ENCODE results near the gene SDK2.

SDK2 gene

GRCh38 chr17:73419881-73420280, 224.4 kb downstream of the SDK2 start:
- TF ChIP-seq CTCF (IDR thresholded peaks at IDR 0.05; ENCODE audit: extremely low read depth, insufficient read depth, missing control alignments) = no peak
- in situ Hi-C loops (cut with MboI; ENCODE audit: low pct_unique_long_range_greater_than_20kb, low sequenced_read_pairs, unreplicated experiment) = loop anchor here (10.0 kb wide), 1 partner anchor 295 kb away; no protein-coding TSS in a partner anchor
- no peak for DNase-seq (ENCODE audit: low spot score)

- TF ChIP-seq CTCF (IDR thresholded peaks at IDR 0.05; ENCODE audit: extremely low read depth, insufficient read depth, missing control alignments) = no peak
- in situ Hi-C loops (cut with MboI; ENCODE audit: low pct_unique_long_range_greater_than_20kb, low sequenced_read_pairs, unreplicated experiment) = no loop called here
- no peak for DNase-seq (ENCODE audit: low spot score)
These were observed 225.2 kb downstream of the SDK2 start for GRCh38 chr17:73419051-73419450.

GRCh38 chr17:73415782-73416181, 228.5 kb downstream of the SDK2 start:
- in situ Hi-C loops (cut with MboI; ENCODE audit: low pct_unique_long_range_greater_than_20kb, low sequenced_read_pairs, unreplicated experiment) = no loop called here
- no peak for DNase-seq (ENCODE audit: low spot score)
- TF ChIP-seq CTCF (IDR thresholded peaks at IDR 0.05; ENCODE audit: extremely low read depth, insufficient read depth, missing control alignments) = no peak

GRCh38 chr17:73414171-73414955, 229.9 kb downstream of the SDK2 start:
- no peak for DNase-seq (ENCODE audit: low spot score)
- no peak for TF ChIP-seq CTCF (IDR thresholded peaks at IDR 0.05; ENCODE audit: extremely low read depth, insufficient read depth, missing control alignments)
- in situ Hi-C loops (cut with MboI; ENCODE audit: low pct_unique_long_range_greater_than_20kb, low sequenced_read_pairs, unreplicated experiment) = no loop called here

- TF ChIP-seq CTCF (IDR thresholded peaks at IDR 0.05; ENCODE audit: extremely low read depth, insufficient read depth, missing control alignments) = no peak
- in situ Hi-C loops (cut with MboI; ENCODE audit: low pct_unique_long_range_greater_than_20kb, low sequenced_read_pairs, unreplicated experiment) = no loop called here
- DNase-seq (ENCODE audit: low spot score) = no peak
These were observed 231.3 kb downstream of the SDK2 start for GRCh38 chr17:73412914-73413313.

- in situ Hi-C loops (cut with MboI; ENCODE audit: low pct_unique_long_range_greater_than_20kb, low sequenced_read_pairs, unreplicated experiment) = no loop called here
- no peak for TF ChIP-seq CTCF (IDR thresholded peaks at IDR 0.05; ENCODE audit: extremely low read depth, insufficient read depth, missing control alignments)
- no peak for DNase-seq (ENCODE audit: low spot score)
These were observed 232.9 kb downstream of the SDK2 start for GRCh38 chr17:73411313-73411747.

Measured in GM13977 (cell line).